ENCODE data around the gene DCK. TPM values are rescaled to one million over a fixed set of nuclear protein-coding genes. Genes with fewer than 3 reads are reported as not detected.

Gene DCK
- 10 to 100 TPM; 16.3 to 19.0 (median 18.3) TPM for total RNA-seq

DNA sequence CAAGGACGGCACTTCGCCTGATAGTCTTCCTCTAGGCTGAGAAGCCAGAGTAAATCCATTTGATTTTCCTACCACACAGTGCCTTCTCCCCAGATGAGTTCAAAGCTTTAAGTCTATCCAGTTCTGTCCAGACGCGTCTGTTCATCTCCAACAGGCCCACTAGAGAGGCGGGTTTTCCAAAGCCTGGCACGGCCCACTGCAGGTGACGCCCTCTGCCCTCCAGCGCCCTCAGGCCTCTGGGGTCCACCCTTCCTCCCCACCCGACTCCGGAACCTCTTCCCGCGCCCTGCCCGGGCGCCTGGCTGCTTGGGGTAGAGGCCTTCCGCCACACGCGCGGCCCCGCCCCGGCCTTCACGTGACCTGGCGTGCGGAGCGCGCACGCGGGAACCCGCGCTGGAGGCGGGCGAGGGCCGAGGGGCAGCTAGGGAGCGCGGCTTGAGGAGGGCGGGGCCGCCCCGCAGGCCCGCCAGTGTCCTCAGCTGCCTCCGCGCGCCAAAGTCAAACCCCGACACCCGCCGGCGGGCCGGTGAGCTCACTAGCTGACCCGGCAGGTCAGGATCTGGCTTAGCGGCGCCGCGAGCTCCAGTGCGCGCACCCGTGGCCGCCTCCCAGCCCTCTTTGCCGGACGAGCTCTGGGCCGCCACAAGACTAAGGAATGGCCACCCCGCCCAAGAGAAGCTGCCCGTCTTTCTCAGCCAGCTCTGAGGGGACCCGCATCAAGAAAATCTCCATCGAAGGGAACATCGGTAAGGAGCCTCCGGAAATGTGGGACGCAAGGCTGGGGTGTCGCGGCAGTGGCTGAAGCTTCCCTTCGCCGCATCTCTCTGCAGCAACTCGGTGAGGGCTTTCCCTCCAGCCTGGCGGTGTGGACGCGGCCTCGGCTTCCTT, at the start of gene DCK:
Gene DCK, plus strand, starts transcription at position 469 of the 888 bp plus-strand sequence. Its CDS starts 187 bp downstream, at position 656.
- H3K4me3 ChIP-seq: peak within 1 kb of the TSS; percentile 48 to 77 (median 64)
- H3K36me3 ChIP-seq: peaks cover 0 to 4% (median 0%) of the 10 kb centered on the region in 3 donors
- H3K27ac ChIP-seq: peak within 1 kb of the TSS; percentile 81 to 91 (median 88)
- no peaks in the 10 kb centered on the region for H3K9me3 ChIP-seq
- peaks cover 0 to 43% (median 2%) of the 10 kb centered on the region in 4 donors for H3K4me1 ChIP-seq
- DNase-seq (ENCODE audit: low spot score in 2 of 2): peak; percentile 75 to 82
- 0 to 1% methylated on average over 65 to 67 of the region's 74 CpGs for WGBS, 2 donors
- no peaks in the 10 kb centered on the region for H3K27me3 ChIP-seq
- TF ChIP-seq POLR2A (IDR thresholded peaks at IDR 0.05) (peak; percentile 77 to 85), EP300 (IDR thresholded peaks at IDR 0.05) (peak in 1 of 2 donors; percentile 87)
- TF ChIP-seq, protein P1, sequence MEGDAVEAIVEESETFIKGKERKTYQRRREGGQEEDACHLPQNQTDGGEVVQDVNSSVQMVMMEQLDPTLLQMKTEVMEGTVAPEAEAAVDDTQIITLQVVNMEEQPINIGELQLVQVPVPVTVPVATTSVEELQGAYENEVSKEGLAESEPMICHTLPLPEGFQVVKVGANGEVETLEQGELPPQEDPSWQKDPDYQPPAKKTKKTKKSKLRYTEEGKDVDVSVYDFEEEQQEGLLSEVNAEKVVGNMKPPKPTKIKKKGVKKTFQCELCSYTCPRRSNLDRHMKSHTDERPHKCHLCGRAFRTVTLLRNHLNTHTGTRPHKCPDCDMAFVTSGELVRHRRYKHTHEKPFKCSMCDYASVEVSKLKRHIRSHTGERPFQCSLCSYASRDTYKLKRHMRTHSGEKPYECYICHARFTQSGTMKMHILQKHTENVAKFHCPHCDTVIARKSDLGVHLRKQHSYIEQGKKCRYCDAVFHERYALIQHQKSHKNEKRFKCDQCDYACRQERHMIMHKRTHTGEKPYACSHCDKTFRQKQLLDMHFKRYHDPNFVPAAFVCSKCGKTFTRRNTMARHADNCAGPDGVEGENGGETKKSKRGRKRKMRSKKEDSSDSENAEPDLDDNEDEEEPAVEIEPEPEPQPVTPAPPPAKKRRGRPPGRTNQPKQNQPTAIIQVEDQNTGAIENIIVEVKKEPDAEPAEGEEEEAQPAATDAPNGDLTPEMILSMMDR (IDR thresholded peaks at IDR 0.05): peak in 1 of 5 experiments; percentile 12

DNA sequence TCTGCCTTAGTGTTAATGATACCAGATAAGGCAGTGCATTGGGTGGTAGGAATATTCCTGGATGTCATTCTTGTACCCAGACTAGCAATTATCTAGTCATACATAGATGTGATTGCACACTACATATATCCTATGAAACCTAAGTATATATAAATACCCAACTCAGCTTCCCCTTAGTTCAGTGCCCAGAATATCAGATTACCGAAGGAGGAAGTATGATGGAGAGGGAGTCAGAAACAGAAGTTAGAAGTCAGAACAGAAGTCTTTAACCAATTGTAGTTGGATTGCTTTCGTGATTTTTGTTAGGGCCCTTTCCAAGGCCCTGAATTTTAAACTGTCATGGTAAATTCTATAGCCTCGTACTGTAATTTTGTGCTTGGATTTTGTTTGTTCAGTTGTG, 48.4 kb upstream of the DCK start:
- H3K36me3 ChIP-seq: no peaks in the 10 kb centered on the region
- no peaks in the 10 kb centered on the region for H3K9me3 ChIP-seq
- H3K4me3 ChIP-seq: no peak overlapping the region
- TF ChIP-seq POLR2A (IDR thresholded peaks at IDR 0.05) (no peak), EP300 (IDR thresholded peaks at IDR 0.05) (no peak)
- TF ChIP-seq, protein P1 (IDR thresholded peaks at IDR 0.05): no peak
- 42 to 45% methylated on average over 3 of the region's 3 CpGs for whole genome bisulfite sequencing, 2 donors
- H3K4me1 ChIP-seq: peaks cover 0 to 15% (median 0%) of the 10 kb centered on the region in 4 donors
- no peak overlapping the region for H3K27ac ChIP-seq
- DNase-seq (ENCODE audit: low spot score in 2 of 2): no peak
- H3K27me3 ChIP-seq: no peaks in the 10 kb centered on the region

DNA sequence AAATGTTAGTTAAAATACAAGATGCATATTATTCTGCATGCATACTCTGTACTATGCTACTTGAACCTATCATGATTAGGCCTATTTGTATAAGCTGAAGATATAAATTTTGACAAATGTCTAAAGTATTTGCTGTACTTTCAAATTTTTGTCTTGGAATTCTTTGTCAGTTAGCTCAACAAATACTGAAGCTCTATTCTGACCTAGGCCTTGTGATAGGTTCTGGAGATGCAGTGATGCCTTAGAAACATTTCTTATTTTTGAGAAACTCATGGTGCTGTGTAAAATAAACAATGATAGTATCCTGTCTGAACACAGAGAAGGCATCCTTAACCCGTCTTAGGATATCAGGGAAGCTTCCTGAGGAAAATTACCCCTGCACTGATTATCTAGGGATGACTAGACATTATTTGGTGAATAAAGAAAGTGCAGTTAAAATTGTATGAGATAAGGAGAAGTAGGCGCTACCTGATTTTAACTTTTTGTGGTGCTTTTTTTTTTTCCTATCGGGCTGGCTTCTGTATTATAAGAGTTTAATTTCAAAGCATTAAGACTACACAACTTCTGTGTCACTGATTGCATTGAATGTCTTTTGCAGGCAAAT, 47.9 kb upstream of the DCK start:
- Histone ChIP-seq H3K9me3 (no peaks in the 10 kb centered on the region), H3K36me3 (no peaks in the 10 kb centered on the region), H3K4me1 (peaks cover 0 to 15% (median 0%) of the 10 kb centered on the region in 4 donors), H3K4me3 (no peak overlapping the region), H3K27ac (no peak overlapping the region), H3K27me3 (no peaks in the 10 kb centered on the region)
- WGBS, 2 donors: 83 to 84% methylated on average over 3 of the region's 3 CpGs
- no peak for DNase-seq (ENCODE audit: low spot score in 2 of 2)
- TF ChIP-seq POLR2A (IDR thresholded peaks at IDR 0.05) (no peak), EP300 (IDR thresholded peaks at IDR 0.05) (no peak)
- TF ChIP-seq, protein P1 (IDR thresholded peaks at IDR 0.05): no peak

DNA sequence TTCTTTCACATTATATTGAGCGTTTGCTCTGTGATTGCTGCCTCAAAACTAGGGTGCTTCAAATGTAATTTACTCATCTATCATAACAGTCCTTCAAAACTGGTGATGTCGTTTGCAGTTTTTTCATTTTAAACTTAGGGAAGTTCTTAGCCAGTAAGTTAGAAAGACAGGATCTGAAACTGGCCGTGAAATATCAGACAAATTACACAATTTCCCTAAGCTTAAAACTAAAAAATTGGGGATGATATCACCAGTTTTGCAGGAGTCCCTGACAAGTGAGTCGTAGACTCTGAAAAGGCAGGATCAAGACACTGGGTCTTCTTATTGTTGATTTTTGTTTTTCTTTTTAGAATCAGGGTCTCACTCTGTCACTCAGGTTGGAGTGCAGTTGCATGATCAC, 46.5 kb upstream of the DCK start:
- peaks cover 0 to 15% (median 0%) of the 10 kb centered on the region in 4 donors for H3K4me1 ChIP-seq
- WGBS, 2 donors: 72 to 86% methylated on average over 4 of the region's 4 CpGs
- H3K36me3 ChIP-seq: no peaks in the 10 kb centered on the region
- DNase-seq (ENCODE audit: low spot score in 2 of 2): no peak
- no peak overlapping the region for H3K4me3 ChIP-seq
- no peaks in the 10 kb centered on the region for H3K9me3 ChIP-seq
- no peaks in the 10 kb centered on the region for H3K27me3 ChIP-seq
- H3K27ac ChIP-seq: no peak overlapping the region
- no peak for TF ChIP-seq EP300 (IDR thresholded peaks at IDR 0.05)
- no peak for TF ChIP-seq POLR2A (IDR thresholded peaks at IDR 0.05)
- TF ChIP-seq, protein P1 (IDR thresholded peaks at IDR 0.05): no peak
